HG02798 (cell line): ENCODE results near the gene IFITM1.

ENCODE experiments used
- ATAC-seq: cut with Tn5 transposase; IDR thresholded peaks from one replicate; pipeline ENCODE4 v1.9.1; 2021; ENCODE audit warnings: mild to moderate bottlenecking; ENCODE audit not compliant: unreplicated experiment, poor library complexity

The IFITM1 gene

DNA sequence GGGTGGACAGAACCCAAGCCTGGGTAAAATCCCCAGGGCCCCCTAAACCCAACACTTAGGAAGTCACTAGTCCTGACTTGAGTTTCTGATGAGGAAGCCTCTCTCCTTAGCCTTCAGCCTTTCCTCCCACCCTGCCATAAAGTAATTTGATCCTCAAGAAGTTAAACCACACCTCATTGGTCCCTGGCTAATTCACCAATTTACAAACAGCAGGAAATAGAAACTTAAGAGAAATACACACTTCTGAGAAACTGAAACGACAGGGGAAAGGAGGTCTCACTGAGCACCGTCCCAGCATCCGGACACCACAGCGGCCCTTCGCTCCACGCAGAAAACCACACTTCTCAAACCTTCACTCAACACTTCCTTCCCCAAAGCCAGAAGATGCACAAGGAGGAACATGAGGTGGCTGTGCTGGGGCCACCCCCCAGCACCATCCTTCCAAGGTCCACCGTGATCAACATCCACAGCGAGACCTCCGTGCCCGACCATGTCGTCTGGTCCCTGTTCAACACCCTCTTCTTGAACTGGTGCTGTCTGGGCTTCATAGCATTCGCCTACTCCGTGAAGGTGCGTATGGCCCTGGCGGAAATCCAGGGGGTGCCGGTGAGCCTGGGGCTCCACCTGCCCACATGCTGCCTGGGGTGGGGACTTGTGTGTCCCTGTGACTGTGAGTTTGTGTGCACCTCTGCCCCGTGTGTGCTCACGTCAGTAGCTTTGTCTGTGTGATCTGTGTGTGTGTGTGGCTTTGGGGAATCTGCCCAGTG lies at the start of gene IFITM1:
Gene IFITM1 (plus strand): TSS at position 254 of the 767 bp plus-strand sequence. CDS start 131 bp downstream, at position 385.
- peak; percentile 30 for ATAC-seq

DNA sequence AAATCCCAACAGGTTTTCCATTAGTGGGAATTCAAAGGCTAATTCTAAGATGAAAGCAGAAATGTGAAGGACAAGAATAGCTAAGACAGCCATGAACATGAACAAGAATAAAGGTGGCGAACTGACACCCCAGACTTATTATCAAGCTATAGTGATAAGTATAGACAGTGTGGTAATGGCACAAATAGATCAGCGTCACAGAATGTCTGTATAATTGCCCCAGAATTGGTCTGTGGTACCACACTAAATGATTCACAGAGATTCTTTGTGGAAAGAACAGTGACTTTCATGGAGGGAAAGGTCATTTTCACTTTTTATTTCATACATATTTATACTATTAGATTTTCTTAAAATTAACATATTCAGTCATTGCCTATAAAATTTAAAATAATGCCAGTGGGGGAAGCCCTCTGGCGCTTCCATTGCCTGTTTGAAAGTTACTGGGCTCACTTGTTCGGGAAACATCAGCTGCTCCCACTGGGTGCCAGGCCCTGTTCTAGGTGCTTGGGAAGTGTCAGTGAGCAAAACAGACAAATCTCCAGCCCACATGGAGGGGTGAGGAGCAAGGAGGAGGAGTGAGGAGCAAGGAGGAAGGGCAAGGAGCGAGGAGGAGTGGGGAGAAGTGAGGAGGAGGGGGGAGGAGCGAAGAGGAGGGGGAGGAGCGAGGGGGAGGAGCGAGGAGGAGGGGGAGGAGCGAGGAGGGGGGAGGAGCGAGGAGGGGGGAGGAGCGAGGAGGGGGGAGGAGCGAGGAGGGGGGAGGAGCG lies 47.0 kb upstream of the IFITM1 start:
- no peak for ATAC-seq

DNA sequence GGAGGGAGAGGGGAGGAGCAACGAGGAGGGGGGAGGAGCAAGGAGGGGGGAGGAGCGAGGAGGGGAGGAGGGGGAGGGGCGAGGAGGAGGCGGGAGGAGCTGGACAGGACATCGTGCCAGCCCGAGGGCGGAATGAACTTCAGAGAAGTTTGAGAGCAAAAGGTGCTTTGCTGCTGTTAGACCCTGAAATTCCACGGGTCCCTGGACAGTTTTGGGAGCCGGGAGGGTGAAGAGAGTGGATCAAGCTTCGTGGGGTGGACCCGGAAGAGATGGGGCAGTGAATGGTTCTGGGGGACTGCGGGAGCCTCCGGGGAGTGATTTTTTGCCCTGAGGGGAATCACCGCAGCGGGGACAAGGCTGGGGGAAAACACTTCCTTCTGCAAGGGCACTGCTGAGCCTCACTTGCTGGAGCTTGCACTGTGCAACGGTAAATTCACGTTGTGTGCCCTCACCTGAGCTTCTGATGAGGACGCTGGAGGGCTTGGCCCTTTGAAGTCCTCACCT lies 46.3 kb upstream of the IFITM1 start:
- no peak for ATAC-seq

DNA sequence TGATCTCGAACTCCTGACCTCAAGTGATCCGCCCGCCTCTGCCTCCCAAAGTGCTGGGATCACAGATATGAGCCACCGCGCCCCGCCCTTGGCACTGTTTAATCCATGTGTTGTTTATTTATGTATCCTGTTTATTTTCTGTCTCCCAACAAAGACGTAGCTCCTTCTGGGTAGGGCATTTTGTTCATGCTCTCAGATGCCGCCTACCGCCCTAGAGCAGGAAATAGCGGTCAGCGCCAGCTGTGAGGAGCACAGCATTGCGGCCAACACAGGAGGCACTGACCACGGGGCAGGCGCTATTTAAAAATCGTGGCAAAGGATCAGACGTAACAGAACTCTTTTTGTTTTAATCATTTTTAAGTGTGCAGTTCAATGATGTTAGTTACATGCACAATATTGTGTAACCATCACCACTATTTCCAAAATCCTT lies 45.1 kb upstream of the IFITM1 start:
- peak; percentile 52 for ATAC-seq

DNA sequence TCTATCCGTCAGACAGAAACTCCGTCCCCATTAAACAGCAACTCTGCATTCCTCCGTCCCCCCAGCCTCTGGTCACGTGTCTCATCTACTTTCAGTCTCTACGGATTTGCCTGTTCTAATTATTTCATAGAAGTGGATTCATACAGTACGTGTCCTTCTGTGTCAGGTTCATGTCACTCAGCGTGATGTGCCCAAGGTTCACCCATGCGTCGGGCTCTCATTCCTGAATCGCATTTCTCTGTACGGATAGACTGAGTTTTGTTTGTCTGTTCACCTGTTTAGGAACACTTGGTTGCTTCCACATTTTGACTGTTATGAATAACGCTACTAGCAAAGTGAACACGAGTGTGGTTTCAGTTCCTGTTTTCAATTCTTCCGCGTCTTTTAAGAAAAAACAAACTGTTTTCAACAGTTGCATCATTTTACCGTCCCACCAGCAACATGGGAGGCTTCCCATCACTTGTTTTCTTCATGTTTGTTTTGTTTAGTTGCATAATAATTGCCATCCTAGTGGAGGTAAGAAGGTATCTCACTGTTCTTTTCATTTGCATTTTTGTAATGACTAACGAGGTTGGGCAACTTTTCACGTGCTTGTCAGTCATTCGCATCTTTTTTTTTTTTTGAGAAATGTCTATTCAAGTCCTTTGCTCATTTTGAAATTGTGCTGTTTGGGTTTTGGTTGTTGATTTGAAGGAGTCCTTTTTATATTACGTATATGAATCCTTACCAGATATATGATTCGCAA lies 44.5 kb upstream of the IFITM1 start:
- ATAC-seq: peak; percentile 78

DNA sequence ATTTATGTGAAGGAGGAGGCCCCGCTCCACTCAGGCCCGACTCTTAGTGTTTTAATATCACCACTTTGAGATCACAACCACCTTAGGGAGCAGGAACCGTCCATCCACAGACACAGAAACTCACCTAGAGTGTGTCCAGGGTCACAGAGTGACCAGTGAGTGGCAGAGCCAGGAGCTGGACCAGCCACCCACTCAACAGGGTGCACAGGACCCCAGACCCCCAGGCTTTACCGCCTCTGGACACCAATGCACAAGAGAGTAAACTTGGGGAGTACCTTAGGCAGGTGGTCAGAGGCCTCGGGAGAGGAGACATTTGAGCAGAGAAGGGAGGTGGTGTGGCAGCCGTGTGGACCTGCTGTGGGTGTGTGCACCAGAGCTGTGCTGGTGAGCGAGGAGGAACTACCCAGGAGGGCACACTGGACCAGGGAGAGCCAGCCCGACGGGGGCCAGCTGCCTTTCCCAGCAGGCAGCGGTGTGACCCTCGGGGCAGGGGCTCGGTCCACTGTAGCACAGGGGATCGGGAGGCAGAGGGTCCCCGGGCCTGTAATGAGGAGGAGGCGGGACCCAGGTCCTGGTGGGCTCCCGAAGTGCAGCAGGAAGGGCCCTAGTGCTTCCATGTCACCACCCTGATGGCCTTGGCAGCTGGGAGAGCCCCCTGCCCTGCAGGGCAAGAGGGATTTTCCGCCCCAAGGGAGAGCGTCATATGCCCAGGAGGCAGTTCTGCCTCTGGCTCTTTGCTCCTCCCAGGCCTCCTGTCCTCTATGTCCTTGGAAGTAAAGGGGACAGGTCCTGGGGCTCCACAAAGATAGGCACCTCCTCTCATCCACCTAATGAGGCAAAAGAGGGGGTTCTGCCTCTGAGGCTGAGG lies 43.2 kb upstream of the IFITM1 start:
- ATAC-seq: no peak

DNA sequence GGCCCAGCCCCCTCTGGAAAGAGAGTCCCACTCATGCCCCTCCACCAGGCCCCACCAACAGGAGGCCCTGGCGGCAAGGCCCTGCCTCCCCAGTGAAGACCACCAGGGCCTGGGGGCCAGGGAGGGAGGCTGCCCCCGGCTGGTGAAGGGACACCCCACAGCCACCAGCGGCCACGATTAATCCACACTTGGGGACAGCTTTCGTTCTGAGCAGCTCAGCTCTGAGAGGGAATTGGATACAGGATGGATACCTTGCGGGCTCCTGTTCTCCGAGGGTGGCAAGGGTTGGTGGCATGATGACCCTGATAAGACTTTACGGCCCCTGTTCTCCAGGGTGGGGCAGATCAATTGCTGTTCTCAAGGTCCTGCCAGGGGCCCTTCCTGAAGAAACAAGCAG lies 42.5 kb upstream of the IFITM1 start:
- ATAC-seq: no peak

DNA sequence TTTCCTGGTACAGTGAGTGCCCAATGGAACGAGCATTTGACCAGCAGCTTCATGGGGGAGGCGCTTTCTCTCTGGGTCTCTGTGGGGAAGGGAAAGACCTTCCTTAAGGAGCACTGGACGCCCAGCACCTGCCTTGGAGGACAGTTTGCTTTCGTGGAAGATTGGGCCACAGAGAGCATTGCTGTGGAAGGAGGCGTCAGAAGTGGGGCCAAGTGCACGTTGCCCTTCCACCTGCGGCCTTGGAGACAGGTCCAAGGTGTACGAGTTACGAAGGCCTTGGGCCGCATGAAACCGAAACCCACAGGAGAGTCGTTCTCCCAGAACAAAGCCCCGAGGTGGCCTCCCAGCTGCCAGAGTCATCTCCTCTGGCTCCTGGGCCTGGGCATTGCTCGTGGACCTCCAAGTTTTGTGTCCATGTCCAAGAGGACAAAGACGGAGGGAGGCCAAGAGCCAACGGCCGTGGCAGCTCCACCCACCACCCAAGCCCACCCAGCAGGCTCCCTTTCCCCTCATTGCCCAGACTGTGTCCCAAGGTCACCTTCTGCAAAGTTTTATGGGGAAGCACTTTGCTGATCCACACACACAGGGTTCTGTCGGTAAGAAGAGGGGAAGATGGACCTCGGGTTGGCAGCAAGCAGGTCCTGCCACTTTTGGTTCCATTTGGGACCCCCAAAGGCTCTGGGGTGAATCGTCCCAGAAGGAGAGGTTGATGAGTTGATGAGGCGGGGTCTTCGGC lies 41.5 kb upstream of the IFITM1 start:
- ATAC-seq: no peak

DNA sequence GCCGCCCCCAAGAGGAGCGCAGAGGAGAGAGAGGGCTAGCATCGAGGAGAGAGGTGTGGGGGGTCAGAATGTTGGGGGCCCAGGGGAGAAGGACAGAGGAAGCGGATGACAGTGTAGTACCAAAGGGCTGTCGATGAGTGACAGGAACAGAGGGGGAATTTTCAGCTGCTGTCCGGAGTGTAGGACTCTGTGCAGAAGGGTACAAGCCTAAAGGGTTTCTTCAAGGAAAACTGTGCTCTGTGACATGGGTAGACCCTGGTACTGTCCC lies 41.0 kb upstream of the IFITM1 start:
- ATAC-seq: no peak

DNA sequence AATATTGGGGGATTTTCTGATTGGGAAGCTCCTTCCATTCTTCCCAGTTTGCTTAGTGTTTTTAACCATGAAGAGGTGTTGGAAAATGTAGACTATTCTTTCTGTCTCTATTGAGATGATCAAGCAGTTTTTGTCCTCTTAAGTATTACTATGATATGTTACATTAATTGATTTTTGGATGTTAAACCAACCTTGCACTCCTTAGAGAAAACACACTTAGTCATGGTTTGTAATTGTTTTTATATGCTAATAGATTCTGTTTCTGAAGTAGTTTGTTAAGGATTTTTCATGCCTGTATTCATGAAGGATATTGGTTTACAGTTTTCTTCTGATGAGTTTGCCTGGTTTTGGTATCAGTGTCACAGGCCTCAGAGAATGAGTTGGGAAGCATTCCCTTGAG lies 37.6 kb upstream of the IFITM1 start:
- ATAC-seq: no peak

DNA sequence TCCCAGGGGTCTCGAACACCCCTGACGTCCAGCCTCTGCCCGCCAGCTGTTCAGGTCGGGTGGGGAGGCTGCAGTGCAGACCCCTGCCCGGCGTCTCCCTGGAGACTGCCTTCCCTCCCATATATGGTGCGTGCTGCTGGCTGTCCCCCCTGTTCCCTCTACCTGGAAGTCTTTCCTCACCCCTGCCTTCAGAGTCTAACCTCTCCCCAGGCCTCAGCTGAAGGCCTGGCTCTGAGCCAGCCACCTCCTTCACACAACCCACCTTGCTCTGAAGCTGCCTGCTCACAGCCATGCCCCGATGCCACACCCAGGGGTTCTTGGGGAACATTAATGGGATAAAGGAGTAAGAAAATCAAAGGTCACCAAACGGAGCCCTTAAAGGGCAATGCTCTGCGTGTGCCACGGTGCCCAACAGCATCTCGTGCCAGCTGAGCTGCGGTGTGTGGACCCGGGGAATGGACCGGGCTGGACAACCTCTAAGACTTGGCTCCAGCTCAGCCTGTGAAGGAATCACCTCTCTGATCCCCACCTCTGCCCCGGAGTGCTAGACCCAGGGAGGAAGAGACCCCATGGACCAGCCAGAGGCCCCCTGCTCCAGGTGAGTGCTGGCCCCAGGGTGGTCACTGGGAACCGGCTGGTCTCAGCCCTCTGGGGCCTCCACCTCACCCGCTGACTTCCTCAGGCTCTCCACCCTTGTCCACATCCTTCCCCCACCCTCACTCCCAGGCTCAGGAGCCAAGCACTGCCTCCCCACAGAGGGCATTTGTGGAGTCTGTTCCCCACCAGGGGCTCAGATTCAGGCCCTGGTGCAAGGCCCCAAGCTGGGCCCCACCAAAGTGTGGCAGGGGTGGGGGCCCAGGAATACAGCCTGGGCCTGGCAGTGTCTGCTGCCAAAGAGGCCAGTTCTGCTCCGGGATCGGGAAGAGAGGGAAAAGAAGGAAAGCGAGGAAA lies 35.6 kb upstream of the IFITM1 start, which contains the start of gene NLRP6:
Gene NLRP6 (plus strand): TSS at position 407 of the 951 bp plus-strand sequence. CDS start 163 bp downstream, at position 570.
- no peak for ATAC-seq

DNA sequence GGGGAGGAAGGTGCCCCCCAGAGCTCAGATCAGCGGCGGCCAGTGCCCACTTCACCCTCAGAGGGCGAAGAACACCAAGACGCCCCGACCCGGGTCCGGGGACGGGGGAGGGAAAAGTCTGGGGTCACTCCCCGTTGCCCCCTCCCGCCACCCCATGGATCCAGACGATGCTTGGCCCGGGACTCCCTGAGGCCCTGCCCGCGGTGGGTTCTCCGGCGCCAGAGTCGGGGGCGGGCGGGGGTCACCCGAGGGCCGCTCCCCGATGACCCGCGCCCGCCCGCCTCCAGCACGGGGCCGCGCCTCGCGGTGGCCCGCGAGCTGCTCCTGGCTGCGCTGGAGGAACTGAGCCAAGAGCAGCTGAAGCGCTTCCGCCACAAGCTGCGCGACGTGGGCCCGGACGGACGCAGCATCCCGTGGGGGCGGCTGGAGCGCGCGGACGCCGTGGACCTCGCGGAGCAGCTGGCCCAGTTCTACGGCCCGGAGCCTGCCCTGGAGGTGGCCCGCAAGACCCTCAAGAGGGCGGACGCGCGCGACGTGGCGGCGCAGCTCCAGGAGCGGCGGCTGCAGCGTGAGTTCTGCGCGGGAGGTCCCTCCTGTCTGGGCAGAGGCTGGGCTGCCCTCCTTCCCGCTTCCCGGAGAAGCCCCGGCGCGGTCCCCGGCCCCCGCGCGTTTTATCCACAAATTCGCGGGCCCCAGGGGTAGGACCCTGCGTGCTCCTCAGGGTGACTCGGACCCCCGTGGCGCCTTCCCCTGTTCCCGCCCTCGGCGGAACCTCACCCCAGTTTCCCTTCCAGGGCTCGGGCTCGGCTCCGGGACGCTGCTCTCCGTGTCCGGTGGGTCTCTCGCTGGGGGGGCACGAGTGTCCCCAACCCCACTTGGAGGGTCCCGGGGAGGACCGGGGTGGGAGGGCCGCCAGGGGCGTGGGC lies 34.5 kb upstream of the IFITM1 start:
- ATAC-seq: no peak

DNA sequence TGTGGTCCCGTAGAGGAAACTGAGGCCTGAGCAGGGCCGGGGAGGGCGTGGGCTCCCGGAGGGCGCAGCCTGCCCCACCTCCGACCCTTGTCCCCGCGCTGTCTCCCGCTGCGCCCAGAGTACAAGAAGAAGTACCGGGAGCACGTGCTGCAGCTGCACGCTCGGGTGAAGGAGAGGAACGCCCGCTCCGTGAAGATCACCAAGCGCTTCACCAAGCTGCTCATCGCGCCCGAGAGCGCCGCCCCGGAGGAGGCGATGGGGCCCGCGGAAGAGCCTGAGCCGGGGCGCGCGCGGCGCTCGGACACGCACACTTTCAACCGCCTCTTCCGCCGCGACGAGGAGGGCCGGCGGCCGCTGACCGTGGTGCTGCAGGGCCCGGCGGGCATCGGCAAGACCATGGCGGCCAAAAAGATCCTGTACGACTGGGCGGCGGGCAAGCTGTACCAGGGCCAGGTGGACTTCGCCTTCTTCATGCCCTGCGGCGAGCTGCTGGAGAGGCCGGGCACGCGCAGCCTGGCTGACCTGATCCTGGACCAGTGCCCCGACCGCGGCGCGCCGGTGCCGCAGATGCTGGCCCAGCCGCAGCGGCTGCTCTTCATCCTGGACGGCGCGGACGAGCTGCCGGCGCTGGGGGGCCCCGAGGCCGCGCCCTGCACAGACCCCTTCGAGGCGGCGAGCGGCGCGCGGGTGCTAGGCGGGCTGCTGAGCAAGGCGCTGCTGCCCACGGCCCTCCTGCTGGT lies 33.7 kb upstream of the IFITM1 start:
- ATAC-seq: no peak

DNA sequence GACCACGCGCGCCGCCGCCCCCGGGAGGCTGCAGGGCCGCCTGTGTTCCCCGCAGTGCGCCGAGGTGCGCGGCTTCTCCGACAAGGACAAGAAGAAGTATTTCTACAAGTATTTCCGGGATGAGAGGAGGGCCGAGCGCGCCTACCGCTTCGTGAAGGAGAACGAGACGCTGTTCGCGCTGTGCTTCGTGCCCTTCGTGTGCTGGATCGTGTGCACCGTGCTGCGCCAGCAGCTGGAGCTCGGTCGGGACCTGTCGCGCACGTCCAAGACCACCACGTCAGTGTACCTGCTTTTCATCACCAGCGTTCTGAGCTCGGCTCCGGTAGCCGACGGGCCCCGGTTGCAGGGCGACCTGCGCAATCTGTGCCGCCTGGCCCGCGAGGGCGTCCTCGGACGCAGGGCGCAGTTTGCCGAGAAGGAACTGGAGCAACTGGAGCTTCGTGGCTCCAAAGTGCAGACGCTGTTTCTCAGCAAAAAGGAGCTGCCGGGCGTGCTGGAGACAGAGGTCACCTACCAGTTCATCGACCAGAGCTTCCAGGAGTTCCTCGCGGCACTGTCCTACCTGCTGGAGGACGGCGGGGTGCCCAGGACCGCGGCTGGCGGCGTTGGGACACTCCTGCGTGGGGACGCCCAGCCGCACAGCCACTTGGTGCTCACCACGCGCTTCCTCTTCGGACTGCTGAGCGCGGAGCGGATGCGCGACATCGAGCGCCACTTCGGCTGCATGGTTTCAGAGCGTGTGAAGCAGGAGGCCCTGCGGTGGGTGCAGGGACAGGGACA lies 32.9 kb upstream of the IFITM1 start:
- no peak for ATAC-seq

DNA sequence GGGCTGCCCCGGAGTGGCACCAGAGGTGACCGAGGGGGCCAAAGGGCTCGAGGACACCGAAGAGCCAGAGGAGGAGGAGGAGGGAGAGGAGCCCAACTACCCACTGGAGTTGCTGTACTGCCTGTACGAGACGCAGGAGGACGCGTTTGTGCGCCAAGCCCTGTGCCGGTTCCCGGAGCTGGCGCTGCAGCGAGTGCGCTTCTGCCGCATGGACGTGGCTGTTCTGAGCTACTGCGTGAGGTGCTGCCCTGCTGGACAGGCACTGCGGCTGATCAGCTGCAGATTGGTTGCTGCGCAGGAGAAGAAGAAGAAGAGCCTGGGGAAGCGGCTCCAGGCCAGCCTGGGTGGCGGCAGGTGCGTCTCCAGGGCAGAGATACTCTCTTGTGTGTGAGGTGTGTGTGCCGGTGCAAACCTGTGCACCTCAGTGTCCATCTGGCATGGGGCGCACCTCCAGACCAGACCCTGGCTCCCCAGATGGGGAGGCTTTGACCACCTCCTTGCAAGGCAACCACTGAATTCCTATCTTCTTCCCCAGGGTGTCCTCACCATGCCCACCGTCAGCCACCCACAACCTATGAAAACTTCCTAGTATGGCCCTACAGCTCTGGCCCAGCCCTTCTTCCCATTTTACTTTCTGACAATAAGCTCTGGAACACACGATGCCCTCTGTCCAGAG lies 32.2 kb upstream of the IFITM1 start:
- no peak for ATAC-seq
